KOPT-K1 (cell line): ENCODE measurements around the gene LONP1.
"Not testable (repeated sequence)": the region's sequence is repeated elsewhere in the genome, so short reads cannot be mapped to it uniquely, and the experiment has no call there.

ENCODE experiments used
- H3K27ac ChIP-seq: fragments of 200-600 bp; sonication (generic); 2 replicates; pipeline ENCODE4 v1.5.1; 2016; ENCODE audit warnings: antibody characterized with exemption, mild to moderate bottlenecking, low read depth, low read length; ENCODE audit not compliant: poor library complexity, severe bottlenecking
- H3K36me3 ChIP-seq: fragments of 200-600 bp; sonication (generic); 2 replicates; pipeline ENCODE4 v1.5.1; 2017; ENCODE audit warnings: antibody characterized with exemption, mild to moderate bottlenecking, low read length, moderate library complexity; ENCODE audit not compliant: insufficient read depth
- H3K9me3 ChIP-seq: fragments of 200-600 bp; sonication (generic); 2 replicates; pipeline ENCODE4 v1.5.1; 2017; ENCODE audit warnings: antibody characterized with exemption, low read length, mild to moderate bottlenecking; ENCODE audit not compliant: insufficient read depth, poor library complexity, severe bottlenecking

The LONP1 gene

GRCh38 chr19:5690125-5690954 is 29.6 kb downstream of the LONP1 start, which contains the start of gene RPL36:
Gene RPL36, plus strand, starts transcription at chr19:5690295. Its CDS starts 213 bp downstream, at chr19:5690508.
- H3K36me3 ChIP-seq, result peaks cover 46% of the 10 kb centered on the region
- H3K27ac ChIP-seq, result peak within 1 kb of the TSS; percentile 94
- H3K9me3 ChIP-seq, result no peaks in the 10 kb centered on the region

GRCh38 chr19:5688262-5688881 is 31.6 kb downstream of the LONP1 start:
- peaks cover 26% of the 10 kb centered on the region for H3K36me3 ChIP-seq
- not testable (repeated sequence) for H3K27ac ChIP-seq, H3K9me3 ChIP-seq

- no peaks in the 10 kb centered on the region for H3K9me3 ChIP-seq
- H3K27ac ChIP-seq, result no peak overlapping the region
- H3K36me3 ChIP-seq, result peaks cover 18% of the 10 kb centered on the region
These were observed 32.4 kb downstream of the LONP1 start for GRCh38 chr19:5687360-5688198.

- Histone ChIP-seq H3K27ac (peak overlapping the region; percentile 43), H3K9me3 (no peaks in the 10 kb centered on the region), H3K36me3 (peaks cover 11% of the 10 kb centered on the region)
These were observed 33.1 kb downstream of the LONP1 start for GRCh38 chr19:5686647-5687359.

- Histone ChIP-seq H3K9me3 (no peaks in the 10 kb centered on the region), H3K27ac (peak overlapping the region; percentile 43), H3K36me3 (peaks cover 6% of the 10 kb centered on the region)
These were observed 33.7 kb downstream of the LONP1 start for GRCh38 chr19:5686326-5686646.

GRCh38 chr19:5684694-5685430 is 35.1 kb downstream of the LONP1 start:
- H3K27ac ChIP-seq, result no peak overlapping the region

GRCh38 chr19:5683177-5683886 is 36.6 kb downstream of the LONP1 start:
- no peaks in the 10 kb centered on the region for H3K9me3 ChIP-seq
- no peaks in the 10 kb centered on the region for H3K36me3 ChIP-seq
- H3K27ac ChIP-seq, result no peak overlapping the region

More at GRCh38 chr19:5684694-5685430, 35.1 kb downstream of the LONP1 start:
- H3K9me3 ChIP-seq, result no peaks in the 10 kb centered on the region
- H3K36me3 ChIP-seq, result no peaks in the 10 kb centered on the region

- H3K9me3 ChIP-seq, result no peaks in the 10 kb centered on the region
- H3K27ac ChIP-seq, result no peak overlapping the region
- no peaks in the 10 kb centered on the region for H3K36me3 ChIP-seq
These were observed 37.9 kb downstream of the LONP1 start for GRCh38 chr19:5682107-5682482.

GRCh38 chr19:5681391-5682106 is 38.4 kb downstream of the LONP1 start:
- no peaks in the 10 kb centered on the region for H3K9me3 ChIP-seq
- H3K36me3 ChIP-seq, result no peaks in the 10 kb centered on the region
- no peak overlapping the region for H3K27ac ChIP-seq

- H3K27ac ChIP-seq, result peak within 1 kb of the TSS; percentile 57
- H3K9me3 ChIP-seq, result no peaks in the 10 kb centered on the region
- H3K36me3 ChIP-seq, result no peaks in the 10 kb centered on the region
These were observed 39.2 kb downstream of the LONP1 start, which contains the start of the genes HSD11B1L and MICOS13 for GRCh38 chr19:5680437-5681368. Gene HSD11B1L, plus strand, starts transcription at chr19:5681027. Its CDS starts 3,806 bp downstream, at chr19:5684833. Gene MICOS13, minus strand, starts transcription at chr19:5680516. Its CDS starts 30 bp downstream, at chr19:5680486.

- peak overlapping the region; percentile 57 for H3K27ac ChIP-seq
- H3K36me3 ChIP-seq, result 0 out of 2 replicates have a peak, but pooled peaks cover 3% of the 10 kb centered on the region
- H3K9me3 ChIP-seq, result no peaks in the 10 kb centered on the region
These were observed 39.9 kb downstream of the LONP1 start for GRCh38 chr19:5680084-5680436.
